Mucosa of rectum (tissue), 2 donors: ENCODE data around the gene AGPAT3.
A peak's percentile ranks its signal among the peaks of the same experiment; 100 is the strongest.

ENCODE experiments used
- H3K27ac ChIP-seq, 2 donors: one replicate each; pipeline ENCODE4 v1.7.0; 2013; ENCODE audit warnings: inconsistent platforms in 2 of 2, low read depth in 2 of 2, low read length in 2 of 2
- H3K27me3 ChIP-seq, 2 donors: one replicate each; pipeline ENCODE4 v1.7.0; 2013; ENCODE audit warnings: low read length in 2 of 2; ENCODE audit not compliant: control insufficient read depth in 2 of 2, insufficient read depth in 2 of 2
- H3K36me3 ChIP-seq, 2 donors: one replicate each; pipeline ENCODE4 v1.7.0; 2013; ENCODE audit warnings: low read length in 2 of 2; ENCODE audit not compliant: control insufficient read depth in 2 of 2, insufficient read depth in 2 of 2
- H3K4me1 ChIP-seq, 2 donors: one replicate each; pipeline ENCODE4 v1.7.0; 2013; ENCODE audit warnings: low read length in 2 of 2, mild to moderate bottlenecking in 1 of 2; ENCODE audit not compliant: control insufficient read depth in 2 of 2, insufficient read depth in 2 of 2
- H3K4me3 ChIP-seq, 2 donors: one replicate each; pipeline ENCODE4 v1.7.0; 2013; ENCODE audit warnings: low read length in 2 of 2
- H3K9ac ChIP-seq, 2 donors: one replicate each; pipeline ENCODE4 v1.7.0; 2013; ENCODE audit warnings: low read length in 2 of 2, low read depth in 1 of 2, mild to moderate bottlenecking in 1 of 2
- H3K9me3 ChIP-seq, 2 donors: one replicate each; pipeline ENCODE4 v1.7.0; 2013; ENCODE audit warnings: low read length in 2 of 2; ENCODE audit not compliant: control insufficient read depth in 2 of 2
- donor health status: healthy.
- donor health status: Normal muscosa, but diverticular disease.

The AGPAT3 gene

DNA sequence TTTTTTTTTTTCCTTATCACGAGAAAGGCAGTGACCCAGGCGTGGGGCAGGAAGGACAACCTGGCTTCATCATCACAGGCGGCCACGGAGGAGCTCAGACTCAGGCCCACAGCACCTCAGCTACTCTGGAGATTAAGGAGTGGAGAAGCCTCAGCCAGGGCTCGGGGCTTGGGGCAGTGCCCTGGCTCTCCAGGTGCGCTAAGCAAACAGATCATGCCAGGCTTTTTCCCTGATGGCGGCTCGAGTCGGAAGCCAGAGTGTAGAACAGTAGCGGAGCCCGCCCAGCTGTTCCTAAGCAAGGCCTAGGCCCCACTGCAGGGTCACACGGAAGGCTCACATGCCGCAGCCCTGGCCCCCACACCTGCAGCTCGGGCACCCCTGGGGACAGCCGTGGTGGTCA is 70.7 kb downstream of the AGPAT3 start:
- Histone ChIP-seq H3K9ac (no peak overlapping the region), H3K27me3 (no peaks in the 10 kb centered on the region), H3K36me3 (peaks cover 4 to 6% of the 10 kb centered on the region in 2 donors), H3K4me1 (peaks cover 10 to 11% of the 10 kb centered on the region in 2 donors), H3K4me3 (no peak overlapping the region), H3K9me3 (no peaks in the 10 kb centered on the region), H3K27ac (no peak overlapping the region)

DNA sequence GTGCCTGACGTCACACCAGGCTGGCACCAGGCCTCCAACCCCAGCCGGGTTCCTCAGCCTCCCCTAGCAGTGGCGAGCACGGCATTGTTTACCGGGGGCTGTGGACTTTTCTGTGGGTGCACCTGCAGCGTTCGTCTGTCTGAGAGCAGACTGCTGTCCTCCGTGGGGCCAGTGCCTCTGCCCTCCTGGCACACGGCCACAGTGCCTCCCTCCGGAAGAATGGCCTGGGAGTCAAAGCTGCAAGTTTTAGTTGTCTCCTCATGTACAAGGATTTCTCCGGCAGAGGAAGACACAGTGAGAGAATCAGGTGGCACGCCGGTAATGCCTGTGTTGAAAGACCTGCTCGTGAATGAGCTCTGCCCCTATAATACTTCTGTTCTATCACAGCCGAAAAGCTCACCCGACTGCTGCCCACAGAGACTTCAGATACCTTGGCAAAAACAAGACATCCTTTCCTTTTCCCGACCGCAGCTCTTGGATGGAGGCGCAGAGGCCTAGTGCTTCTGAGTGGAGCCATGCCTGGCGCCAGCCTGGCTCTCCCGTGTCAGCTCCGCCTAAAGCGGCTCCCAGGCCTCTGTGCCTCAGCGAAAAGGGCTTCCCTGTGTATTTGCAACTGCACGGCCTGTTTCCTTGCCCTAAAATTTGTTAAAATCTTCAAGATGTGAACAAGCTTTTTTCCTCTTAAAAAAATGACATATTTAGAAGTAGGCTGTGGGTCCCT is 71.4 kb downstream of the AGPAT3 start:
- peaks cover 10 to 13% of the 10 kb centered on the region in 2 donors for H3K4me1 ChIP-seq
- H3K4me3 ChIP-seq, result no peak overlapping the region
- H3K9me3 ChIP-seq, result no peaks in the 10 kb centered on the region
- H3K36me3 ChIP-seq, result peaks cover 4 to 6% of the 10 kb centered on the region in 2 donors
- no peak overlapping the region for H3K9ac ChIP-seq
- H3K27me3 ChIP-seq, result no peaks in the 10 kb centered on the region
- no peak overlapping the region for H3K27ac ChIP-seq

DNA sequence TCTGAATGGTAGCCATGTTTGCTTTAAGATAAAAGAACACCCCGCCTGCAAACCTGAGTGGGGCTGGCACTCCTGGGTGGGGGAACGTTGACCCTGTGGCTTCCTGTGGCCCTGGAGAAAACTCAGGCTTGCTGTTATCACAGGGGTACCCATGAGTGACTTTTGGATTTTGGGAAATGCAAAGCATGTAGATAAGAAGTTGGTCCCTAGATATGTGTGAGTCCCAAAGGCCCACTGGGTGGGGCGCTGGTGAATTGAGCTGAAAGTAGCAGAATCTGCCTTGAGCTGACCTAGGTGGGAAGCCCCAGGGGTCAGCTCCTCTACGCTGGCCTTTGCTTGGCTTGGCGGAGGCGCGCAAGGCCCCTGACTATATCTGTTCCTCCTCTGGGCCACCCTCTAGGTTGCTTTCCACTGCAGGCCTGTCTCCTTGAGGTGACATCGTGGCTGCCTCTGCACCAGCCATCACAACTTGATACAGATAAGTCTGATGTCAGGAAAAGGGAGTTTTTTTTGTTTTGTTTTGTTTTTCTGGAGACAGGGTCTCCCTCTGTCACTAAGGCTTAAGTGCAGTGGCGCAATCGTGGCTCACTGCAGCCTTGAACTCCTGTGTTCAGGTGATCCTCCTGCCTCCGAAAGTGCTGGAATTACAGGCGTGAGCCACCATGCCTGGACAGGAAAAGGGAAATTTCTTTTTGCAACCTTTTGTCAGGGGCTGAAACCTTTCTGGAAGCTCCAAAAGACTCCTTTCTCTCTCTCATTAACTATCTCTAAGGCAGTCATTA is 72.2 kb downstream of the AGPAT3 start:
- Histone ChIP-seq H3K9ac (no peak overlapping the region), H3K27me3 (no peaks in the 10 kb centered on the region), H3K4me1 (peaks cover 10 to 13% of the 10 kb centered on the region in 2 donors), H3K4me3 (no peak overlapping the region), H3K36me3 (peaks cover 4 to 6% of the 10 kb centered on the region in 2 donors), H3K9me3 (no peaks in the 10 kb centered on the region), H3K27ac (no peak overlapping the region)

DNA sequence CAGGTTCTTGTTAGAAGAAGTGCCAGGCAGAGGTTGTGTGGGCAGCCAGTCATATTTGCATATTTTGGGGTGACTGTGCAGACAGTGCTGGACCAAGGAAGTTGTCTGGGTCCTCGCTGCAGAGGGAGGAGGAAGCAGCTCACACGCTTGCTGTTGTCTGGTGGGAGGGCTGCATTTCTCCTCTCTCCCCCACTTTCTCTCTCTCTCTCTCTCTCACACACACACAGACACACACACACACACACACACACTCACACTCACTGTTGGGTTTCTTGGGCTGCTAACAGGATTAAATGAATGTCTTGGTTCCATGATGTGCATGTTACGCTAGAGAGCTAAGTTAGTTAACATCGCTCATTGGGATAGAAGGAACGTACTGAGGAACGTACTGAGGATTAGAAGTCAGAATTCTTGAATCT is 72.9 kb downstream of the AGPAT3 start:
- H3K9ac ChIP-seq, result no peak overlapping the region
- H3K27me3 ChIP-seq, result no peaks in the 10 kb centered on the region
- no peak overlapping the region for H3K27ac ChIP-seq
- peaks cover 10 to 13% of the 10 kb centered on the region in 2 donors for H3K4me1 ChIP-seq
- H3K36me3 ChIP-seq, result peaks cover 4 to 6% of the 10 kb centered on the region in 2 donors
- H3K4me3 ChIP-seq, result no peak overlapping the region
- H3K9me3 ChIP-seq, result no peaks in the 10 kb centered on the region

DNA sequence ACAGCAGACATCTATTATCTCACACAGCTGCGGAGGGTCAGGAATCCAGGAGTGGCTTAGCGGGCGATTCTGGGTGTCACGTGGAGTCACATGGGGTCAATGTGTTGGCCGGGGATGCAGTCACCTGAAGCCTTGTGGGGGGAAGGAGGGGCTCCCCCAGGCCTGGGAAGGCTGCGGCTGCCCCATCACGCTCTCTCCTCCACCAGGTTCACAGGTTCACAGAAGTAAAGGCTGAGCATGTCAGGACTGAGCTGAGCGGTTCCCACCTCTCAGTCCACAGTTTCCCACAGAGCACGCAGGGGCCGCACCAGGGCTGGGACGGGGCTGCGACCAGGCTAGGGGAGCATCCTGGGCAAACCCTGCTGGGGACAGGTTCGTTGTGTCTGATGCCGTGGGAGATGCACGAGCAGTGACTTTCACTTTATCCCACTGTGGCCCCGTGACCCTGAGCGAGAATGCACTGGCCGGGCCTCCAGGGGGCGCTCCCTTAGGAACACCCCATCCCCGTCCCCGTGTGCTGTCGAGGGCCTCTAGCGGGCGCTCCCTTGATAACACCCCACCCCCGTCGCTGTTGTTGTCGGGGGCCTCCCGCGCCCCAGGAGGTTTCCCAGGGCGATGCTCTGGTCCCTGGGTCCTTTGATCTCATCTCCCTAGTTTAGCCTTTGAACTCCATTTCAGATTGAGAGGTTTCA is 73.9 kb downstream of the AGPAT3 start:
- Histone ChIP-seq H3K27ac (no peak overlapping the region), H3K9ac (peak overlapping the region in 1 of 2 donors; percentile 57), H3K9me3 (no peaks in the 10 kb centered on the region)

DNA sequence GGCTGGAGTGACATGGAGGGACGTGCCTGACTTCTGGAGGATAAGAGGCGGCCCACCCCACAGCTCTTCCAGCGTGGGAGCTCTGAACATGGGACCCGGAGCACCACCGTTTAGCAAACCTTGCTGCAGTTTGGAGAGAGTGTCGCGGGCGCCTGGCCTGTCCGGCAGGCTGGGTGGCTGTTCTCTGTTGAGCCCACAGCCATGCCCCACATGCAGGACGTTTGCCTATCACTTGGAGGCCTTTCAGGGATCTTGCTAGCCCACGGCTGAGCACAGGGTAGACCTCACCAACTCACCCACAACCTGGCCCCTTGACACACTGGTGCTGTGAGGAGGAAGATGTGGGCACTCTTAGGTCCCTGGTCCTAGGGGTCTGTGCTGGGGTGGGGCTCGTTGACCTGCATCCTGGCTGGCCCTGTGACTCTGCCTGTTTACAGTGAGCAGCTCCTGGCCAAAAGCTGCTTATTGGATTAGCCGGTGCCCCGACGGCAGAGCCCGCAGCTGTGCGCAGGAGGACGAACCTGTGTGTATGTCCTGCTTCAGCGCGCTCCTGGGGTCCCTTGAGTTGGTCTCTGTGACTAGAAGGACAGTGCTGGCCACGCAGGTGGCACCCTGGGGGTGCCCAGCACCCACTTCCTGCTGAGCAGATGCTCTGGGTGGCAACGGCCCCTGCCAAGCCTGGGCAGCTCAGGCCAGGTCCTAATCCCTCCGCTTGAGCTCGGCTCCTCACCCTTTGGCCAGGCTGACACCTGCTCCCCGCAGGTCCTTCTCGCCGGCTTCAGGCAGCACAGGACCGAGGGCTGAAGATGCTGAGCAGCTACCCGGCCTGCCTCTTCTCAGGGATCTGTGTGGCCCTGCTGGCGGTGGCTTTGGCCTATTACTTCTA is 74.7 kb downstream of the AGPAT3 start:
- peaks cover 2 to 4% of the 10 kb centered on the region in 2 donors for H3K36me3 ChIP-seq
- H3K27me3 ChIP-seq, result no peaks in the 10 kb centered on the region
- H3K4me1 ChIP-seq, result peaks cover 10 to 13% of the 10 kb centered on the region in 2 donors
- H3K9ac ChIP-seq, result peak overlapping the region in 1 of 2 donors; percentile 6
- no peak overlapping the region for H3K4me3 ChIP-seq
- no peaks in the 10 kb centered on the region for H3K9me3 ChIP-seq
- no peak overlapping the region for H3K27ac ChIP-seq

More for the DNA sequence above, 73.9 kb downstream of the AGPAT3 start:
- peaks cover 10 to 13% of the 10 kb centered on the region in 2 donors for H3K4me1 ChIP-seq
- no peaks in the 10 kb centered on the region for H3K27me3 ChIP-seq
- peak overlapping the region; percentile 55 to 64 for H3K4me3 ChIP-seq
- peaks cover 3 to 4% of the 10 kb centered on the region in 2 donors for H3K36me3 ChIP-seq

DNA sequence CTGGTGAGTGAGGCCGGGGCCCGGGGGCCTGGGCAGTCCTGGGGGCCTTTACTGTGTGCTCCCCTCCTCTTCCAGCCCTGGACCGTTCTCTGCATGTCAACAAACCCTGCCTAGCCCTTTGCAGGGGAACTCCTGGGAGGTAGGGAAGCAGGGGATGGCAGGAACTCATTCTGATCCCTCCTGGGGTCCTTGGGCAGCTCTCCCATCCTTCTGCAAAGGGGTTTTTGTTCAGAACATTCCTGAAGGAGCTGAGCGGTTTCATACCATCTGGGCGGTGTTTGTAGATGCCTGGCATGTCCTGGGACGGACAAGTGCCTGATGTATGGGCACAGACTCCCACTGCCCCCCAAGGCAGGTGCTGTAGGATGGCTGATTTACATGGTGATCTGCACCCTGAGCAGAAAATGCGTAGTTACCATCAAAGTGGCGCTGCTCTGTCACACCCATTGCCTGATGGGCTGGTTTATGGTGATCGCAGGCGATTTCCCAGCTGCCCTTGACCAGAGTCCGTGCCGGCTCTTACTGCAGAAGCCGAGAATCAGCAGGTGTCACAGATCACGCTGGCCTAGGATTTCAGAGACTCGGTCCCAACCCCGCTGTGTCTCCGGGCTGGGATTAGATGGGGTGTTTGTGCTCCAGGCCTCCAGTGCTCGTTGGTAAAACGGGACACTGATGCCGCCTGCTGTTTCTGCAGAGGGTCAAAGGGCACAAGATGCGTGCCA is 75.5 kb downstream of the AGPAT3 start:
- no peaks in the 10 kb centered on the region for H3K9me3 ChIP-seq
- no peak overlapping the region for H3K27ac ChIP-seq
- H3K4me3 ChIP-seq, result no peak overlapping the region
- no peak overlapping the region for H3K9ac ChIP-seq
- H3K27me3 ChIP-seq, result no peaks in the 10 kb centered on the region
- H3K36me3 ChIP-seq, result peaks cover 0 to 2% of the 10 kb centered on the region in 2 donors
- peaks cover 10 to 13% of the 10 kb centered on the region in 2 donors for H3K4me1 ChIP-seq

DNA sequence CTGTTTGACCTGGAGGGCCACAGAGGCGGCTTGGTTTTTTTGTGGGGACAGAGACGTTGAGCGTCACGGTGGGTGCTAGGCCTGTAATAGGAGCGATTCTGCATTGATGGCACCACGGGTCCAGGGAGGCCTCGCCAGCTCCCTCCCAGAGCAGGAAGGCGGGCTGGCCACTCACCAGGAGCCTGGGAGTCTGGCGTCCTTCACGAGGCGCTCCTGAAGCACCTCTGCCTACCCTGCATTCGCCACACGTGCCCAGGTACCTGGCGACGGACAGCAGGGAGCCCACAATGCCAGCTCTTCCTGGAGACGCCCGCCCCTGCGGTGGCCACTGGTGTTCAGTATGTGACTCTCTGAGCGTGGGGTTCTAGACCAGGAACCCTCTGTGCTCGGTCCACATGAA is 77.2 kb downstream of the AGPAT3 start:
- Histone ChIP-seq H3K4me1 (peaks cover 10 to 13% of the 10 kb centered on the region in 2 donors), H3K27ac (no peak overlapping the region), H3K9ac (no peak overlapping the region)

DNA sequence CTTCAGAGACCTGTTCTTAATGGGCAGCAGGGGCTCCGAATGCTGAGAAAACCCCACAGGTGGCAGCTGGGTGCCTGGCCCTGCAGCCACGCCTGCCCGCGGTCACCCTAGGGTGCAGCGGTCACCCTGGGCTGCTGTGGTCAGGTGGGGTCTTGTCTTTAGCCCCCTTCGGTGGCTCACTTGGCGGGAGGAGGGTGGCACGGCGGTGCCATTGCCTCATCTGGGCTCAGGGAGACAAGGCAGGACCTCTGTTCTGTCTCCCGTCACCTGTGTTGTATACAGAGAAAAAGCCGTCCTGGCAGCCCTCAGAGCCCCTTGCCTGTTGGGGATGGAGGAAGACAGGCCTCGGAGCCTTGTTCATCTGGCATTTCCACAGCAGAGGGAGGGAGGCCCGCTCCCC is 77.6 kb downstream of the AGPAT3 start:
- Histone ChIP-seq H3K36me3 (peaks cover 2 to 8% of the 10 kb centered on the region in 2 donors), H3K9ac (no peak overlapping the region), H3K4me3 (no peak overlapping the region), H3K4me1 (peaks cover 10 to 13% of the 10 kb centered on the region in 2 donors), H3K27ac (no peak overlapping the region), H3K27me3 (no peaks in the 10 kb centered on the region), H3K9me3 (no peaks in the 10 kb centered on the region)

More for the DNA sequence above, 77.2 kb downstream of the AGPAT3 start:
- Histone ChIP-seq H3K4me3 (no peak overlapping the region), H3K9me3 (no peaks in the 10 kb centered on the region), H3K27me3 (no peaks in the 10 kb centered on the region), H3K36me3 (peaks cover 2 to 8% of the 10 kb centered on the region in 2 donors)
